ENCODE results near the gene ITGA8. TPM values are rescaled to one million over a fixed set of nuclear protein-coding genes. Genes with fewer than 3 reads are reported as not detected.

The ITGA8 gene
- total and polyA plus RNA-seq, 2 donors (not counting 1 experiment from before 2014, with no cell fraction given): not detected

- Mint-ChIP-seq H3K27me3 (peaks cover 5% of the 10 kb centered on the region), H3K27ac (no peak overlapping the region), H3K4me1 (no peaks in the 10 kb centered on the region), H3K4me3 (no peak overlapping the region), H3K9me3 (ENCODE audit: insufficient read depth) (no peaks in the 10 kb centered on the region)
- H3K27me3 ChIP-seq (replicated peaks in 1 of 4; ENCODE audit: control extremely low read depth in 1 of 4, control insufficient read depth in 3 of 4, insufficient read depth in 4 of 4, low read length in 3 of 4): no peaks in the 10 kb centered on the region
- intact Hi-C loops (cut with micrococcal nuclease): no loop called here
- no peak overlapping the region for H2AFZ ChIP-seq (ENCODE audit: insufficient read depth, low read depth, low read length, poor library complexity, severe bottlenecking)
- H3K79me2 ChIP-seq (ENCODE audit: control insufficient read depth, insufficient read depth, low read length): no peaks in the 10 kb centered on the region
- ATAC-seq (ENCODE audit: low read depth) (no peak), DNase-seq (no peak)
- H4K20me1 ChIP-seq (ENCODE audit: control insufficient read depth, insufficient read depth, low read length, poor library complexity, severe bottlenecking): no peaks in the 10 kb centered on the region
- H3K4me1 ChIP-seq (ENCODE audit: control insufficient read depth in 2 of 2, insufficient read depth in 2 of 2, low read length in 2 of 2): no peaks in the 10 kb centered on the region
- H3K36me3 ChIP-seq (replicated peaks in 1 of 2; ENCODE audit: control extremely low read depth in 1 of 2, control insufficient read depth in 1 of 2, extremely low read depth in 1 of 2, insufficient read depth in 2 of 2, low read length in 1 of 2): no peaks in the 10 kb centered on the region
- CTCF ChIA-PET: no interaction called here
- no peaks in the 10 kb centered on the region for H3K9me3 ChIP-seq (ENCODE audit: control extremely low read depth in 1 of 3, control insufficient read depth in 2 of 3, insufficient read depth in 1 of 3, low read length in 2 of 3)
- H3K4me3 ChIP-seq (ENCODE audit: control extremely low read depth in 1 of 5, extremely low read depth in 1 of 5, insufficient read depth in 1 of 5, low read depth in 2 of 5, low read length in 4 of 5): no peak overlapping the region
- no peak overlapping the region for H3K4me2 ChIP-seq (replicated peaks; ENCODE audit: low read depth, low read length, poor library complexity, severe bottlenecking)
- POLR2A ChIA-PET: no interaction called here
- TF ChIP-seq, protein P1, sequence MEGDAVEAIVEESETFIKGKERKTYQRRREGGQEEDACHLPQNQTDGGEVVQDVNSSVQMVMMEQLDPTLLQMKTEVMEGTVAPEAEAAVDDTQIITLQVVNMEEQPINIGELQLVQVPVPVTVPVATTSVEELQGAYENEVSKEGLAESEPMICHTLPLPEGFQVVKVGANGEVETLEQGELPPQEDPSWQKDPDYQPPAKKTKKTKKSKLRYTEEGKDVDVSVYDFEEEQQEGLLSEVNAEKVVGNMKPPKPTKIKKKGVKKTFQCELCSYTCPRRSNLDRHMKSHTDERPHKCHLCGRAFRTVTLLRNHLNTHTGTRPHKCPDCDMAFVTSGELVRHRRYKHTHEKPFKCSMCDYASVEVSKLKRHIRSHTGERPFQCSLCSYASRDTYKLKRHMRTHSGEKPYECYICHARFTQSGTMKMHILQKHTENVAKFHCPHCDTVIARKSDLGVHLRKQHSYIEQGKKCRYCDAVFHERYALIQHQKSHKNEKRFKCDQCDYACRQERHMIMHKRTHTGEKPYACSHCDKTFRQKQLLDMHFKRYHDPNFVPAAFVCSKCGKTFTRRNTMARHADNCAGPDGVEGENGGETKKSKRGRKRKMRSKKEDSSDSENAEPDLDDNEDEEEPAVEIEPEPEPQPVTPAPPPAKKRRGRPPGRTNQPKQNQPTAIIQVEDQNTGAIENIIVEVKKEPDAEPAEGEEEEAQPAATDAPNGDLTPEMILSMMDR (IDR thresholded peaks at IDR 0.05): no peak
- no peak for TF ChIP-seq EZH2 (IDR thresholded peaks at IDR 0.05; ENCODE audit: borderline replicate concordance, insufficient read depth, low read depth, low read length, poor library complexity, severe bottlenecking)
- WGBS (ENCODE audit: insufficient coverage): 100% methylated on average over 1 of the region's 4 CpGs
- H3K27ac ChIP-seq (ENCODE audit: low read length in 2 of 2): no peak overlapping the region
- H3K9ac ChIP-seq (ENCODE audit: low read length): no peak overlapping the region
These were observed 224.7 kb downstream of the ITGA8 start for GRCh38 chr10:15494850-15495506.

GRCh38 chr10:15491856-15492642 lies 227.7 kb downstream of the ITGA8 start:
- ATAC-seq (ENCODE audit: low read depth): no peak

More at GRCh38 chr10:15491856-15492642, 227.7 kb downstream of the ITGA8 start:
- H3K27me3 ChIP-seq (replicated peaks in 1 of 4; ENCODE audit: control extremely low read depth in 1 of 4, control insufficient read depth in 3 of 4, insufficient read depth in 4 of 4, low read length in 3 of 4): no peaks in the 10 kb centered on the region
- H3K9ac ChIP-seq (ENCODE audit: low read length): no peak overlapping the region
- POLR2A ChIA-PET: no interaction called here
- H3K4me3 ChIP-seq (ENCODE audit: control extremely low read depth in 1 of 5, extremely low read depth in 1 of 5, insufficient read depth in 1 of 5, low read depth in 2 of 5, low read length in 4 of 5): no peak overlapping the region
- no peaks in the 10 kb centered on the region for H3K36me3 ChIP-seq (replicated peaks in 1 of 2; ENCODE audit: control extremely low read depth in 1 of 2, control insufficient read depth in 1 of 2, extremely low read depth in 1 of 2, insufficient read depth in 2 of 2, low read length in 1 of 2)
- H3K9me3 ChIP-seq (ENCODE audit: control extremely low read depth in 1 of 3, control insufficient read depth in 2 of 3, insufficient read depth in 1 of 3, low read length in 2 of 3): peaks cover 0 to 4% (median 0%) of the 10 kb centered on the region in 3 donors
- CTCF ChIA-PET: no interaction called here
- Mint-ChIP-seq H3K4me1 (no peaks in the 10 kb centered on the region), H3K4me3 (no peak overlapping the region), H3K27ac (no peak overlapping the region), H3K27me3 (peaks cover 3% of the 10 kb centered on the region), H3K9me3 (ENCODE audit: insufficient read depth) (no peaks in the 10 kb centered on the region)
- no peaks in the 10 kb centered on the region for H4K20me1 ChIP-seq (ENCODE audit: control insufficient read depth, insufficient read depth, low read length, poor library complexity, severe bottlenecking)
- WGBS (ENCODE audit: insufficient coverage): 100% methylated on average over 2 of the region's 7 CpGs
- no peak for DNase-seq
- H3K27ac ChIP-seq (ENCODE audit: low read length in 2 of 2): no peak overlapping the region
- TF ChIP-seq, protein P1 (IDR thresholded peaks at IDR 0.05): no peak
- TF ChIP-seq EZH2 (IDR thresholded peaks at IDR 0.05; ENCODE audit: borderline replicate concordance, insufficient read depth, low read depth, low read length, poor library complexity, severe bottlenecking): no peak
- H3K4me2 ChIP-seq (replicated peaks; ENCODE audit: low read depth, low read length, poor library complexity, severe bottlenecking): no peak overlapping the region
- no peak overlapping the region for H2AFZ ChIP-seq (ENCODE audit: insufficient read depth, low read depth, low read length, poor library complexity, severe bottlenecking)
- intact Hi-C loops (cut with micrococcal nuclease): no loop called here
- no peaks in the 10 kb centered on the region for H3K4me1 ChIP-seq (ENCODE audit: control insufficient read depth in 2 of 2, insufficient read depth in 2 of 2, low read length in 2 of 2)
- H3K79me2 ChIP-seq (ENCODE audit: control insufficient read depth, insufficient read depth, low read length): no peaks in the 10 kb centered on the region
